DND-41 (cell line): ENCODE data around the gene MYBPHL.

Experiments
- CTCF ChIP-seq: IDR thresholded peaks from 2 replicates; pipeline ENCODE4 v1.5.1; 2012; ENCODE audit warnings: borderline replicate concordance, low read length, moderate library complexity, mild to moderate bottlenecking; ENCODE audit not compliant: poor library complexity, severe bottlenecking; ENCODE audit errors: extremely low read depth
- EZH2 ChIP-seq: IDR thresholded peaks from 3 replicates; pipeline ENCODE4 v1.6.1; 2012; ENCODE audit warnings: borderline replicate concordance, low read depth, mild to moderate bottlenecking, moderate library complexity, low read length, inconsistent platforms; ENCODE audit not compliant: severe bottlenecking

DNA sequence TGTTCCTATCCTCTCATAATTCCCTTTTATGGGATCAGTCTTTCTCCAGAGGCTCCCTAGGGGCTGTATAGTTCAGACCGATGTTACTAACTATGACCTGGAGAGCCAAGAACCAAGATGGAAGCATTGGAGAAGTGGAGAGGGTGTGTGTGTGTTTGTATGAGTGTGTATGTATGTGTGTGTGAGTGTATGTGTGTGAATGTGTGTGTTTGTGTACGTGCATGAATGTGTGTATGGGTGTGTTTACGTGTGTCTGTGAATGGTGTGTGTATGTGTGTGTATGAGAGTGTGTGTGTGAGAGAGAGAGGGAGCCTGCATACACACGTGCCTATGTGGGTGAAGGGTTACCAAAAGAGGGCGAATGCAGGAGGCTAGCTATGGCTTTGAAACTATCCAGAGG, 4.9 kb downstream of the MYBPHL start:
- TF ChIP-seq CTCF (no peak), EZH2 (no peak)
